Stomach (tissue), 9 donors: ENCODE data around the gene NSFL1C. TPM values are rescaled to one million over a fixed set of nuclear protein-coding genes. Genes with fewer than 3 reads are reported as not detected.

Experiments used
- DNase-seq, 2 donors: peaks; one replicate each; pipeline versions ENCODE4 v3.0.0 to v3.0.0-alpha.2; 2013 to 2019
- H3K27ac ChIP-seq, 5 donors: fragments of 200-600 bp in 4 of 5; sonication (generic) in 4 of 5; one replicate each; pipeline ENCODE4 v1.5.1; 2013 to 2019; ENCODE audit warnings: mild to moderate bottlenecking in 1 of 5, moderate library complexity in 1 of 5
- H3K27me3 ChIP-seq, 3 donors: fragments of 200-600 bp; sonication (generic); one replicate each; pipeline ENCODE4 v1.5.1; 2017 to 2019; ENCODE audit warnings: mixed run types in 1 of 3
- H3K36me3 ChIP-seq, 4 donors: fragments of 200-600 bp; sonication (generic); 1 replicate in 3 of 4; 2 replicates in 1 of 4; pipeline ENCODE4 v1.5.1; 2016 to 2019
- H3K4me1 ChIP-seq, 4 donors: fragments of 200-600 bp; sonication (generic); one replicate each; pipeline ENCODE4 v1.5.1; 2016 to 2019
- H3K4me3 ChIP-seq, 4 donors: fragments of 200-600 bp; sonication (generic) in 3 of 4; one replicate each; pipeline ENCODE4 v1.5.1; 2016 to 2019; ENCODE audit warnings: mild to moderate bottlenecking in 1 of 4
- H3K9me3 ChIP-seq, 4 donors: fragments of 200-600 bp; sonication (generic); one replicate each; pipeline ENCODE4 v1.5.1; 2016 to 2019
- EP300 ChIP-seq: sonication (generic); formaldehyde crosslinking; IDR thresholded peaks from one replicate; pipeline ENCODE4 v1.6.1; 2017; ENCODE audit warnings: antibody characterized with exemption
- POLR2A ChIP-seq, 4 donors: fragments of 450-650 bp; IDR thresholded peaks; one replicate each; pipeline ENCODE4 v1.6.1; 2016; ENCODE audit warnings: antibody characterized with exemption in 4 of 4, control low read depth in 2 of 4, mild to moderate bottlenecking in 1 of 4, moderate library complexity in 1 of 4
- POLR2AphosphoS5 ChIP-seq, 3 donors: sonication (generic); formaldehyde crosslinking; IDR thresholded peaks; one replicate each; pipeline ENCODE4 v1.6.1; 2016; ENCODE audit warnings: antibody characterized with exemption in 3 of 3
- WGBS, 5 donors: extraction: QIAGEN DNeasy Blood & Tissue Kit in 3 of 5; methylation state at CpG; one replicate each; pipeline versions ENCODE4 v1.1.5 to v1.1.7; 2013 to 2018; 5-methylcytosine and 5-hydroxymethylcytosine counted together
- intact Hi-C: fragments of 100-400 bp; cut with DNase I; formaldehyde crosslinking; loops from one replicate; pipeline ENCODE4 v1.15.1; 2023; ENCODE audit warnings: low total_unique reads
- polyA plus RNA-seq, 3 donors: library from polyadenylated mRNA; stranded (reverse); fragments of 200-250 nt; gene quantifications; one replicate each; pipeline ENCODE4 v1.2.3, GENCODE V29; 2013
- total RNA-seq, 5 donors: library from RNA; depleted of rRNA; stranded (reverse); fragments of >200 nt; gene quantifications; one replicate each; pipeline versions ENCODE4 v1.1.0 to v1.2.3, GENCODE V29; 2014 to 2016
- TF ChIP-seq, protein P1 (sequence below), 7 experiments: fragments of 450-650 bp in 4 of 7; fragments of 200-600 bp in 3 of 7; sonication (generic) in 3 of 7; IDR thresholded peaks; one replicate each; pipeline ENCODE4 v1.5.1; 2016 to 2019; ENCODE audit warnings: antibody characterized with exemption in 7 of 7, control low read depth in 2 of 7, mild to moderate bottlenecking in 1 of 7
- donor health status: healthy with polysubstance abuse.
- donor health status: Bipolar disorder and iron deficiency.
- donor health status: healthy.

The NSFL1C gene
- total and polyA plus RNA-seq, 8 donors = 13.4 to 83.4 (median 42.1) TPM

DNA sequence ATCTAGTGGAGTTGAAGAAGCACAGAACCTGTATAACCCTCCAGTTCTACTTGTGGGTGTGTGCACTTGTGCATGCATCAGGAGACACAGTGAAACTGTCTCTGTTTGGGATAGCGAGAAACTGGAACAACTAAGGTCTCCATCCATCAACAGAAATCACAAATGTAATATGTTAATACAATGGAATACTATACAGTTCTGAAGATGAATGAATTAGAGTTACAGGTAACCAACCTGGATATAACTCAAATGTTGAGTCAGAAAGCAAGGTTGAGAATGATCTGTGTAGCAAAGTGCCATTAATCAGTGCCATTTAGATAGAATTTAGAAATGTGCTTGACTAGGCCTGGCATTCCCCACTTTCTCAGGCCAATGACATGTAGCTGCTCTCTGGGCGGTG is 4.6 kb upstream of the NSFL1C start:
- intact Hi-C loops = no loop called here

GRCh38 chr20:1469925-1470571 is 3.4 kb upstream of the NSFL1C start:
- DNase-seq = peak; percentile 88 to 96
- Histone ChIP-seq H3K4me3 (no peak overlapping the region), H3K4me1 (peaks cover 31 to 69% (median 52%) of the 10 kb centered on the region in 4 donors), H3K27ac (peak overlapping the region; percentile 58 to 95 (median 86)), H3K9me3 (no peaks in the 10 kb centered on the region), H3K27me3 (no peaks in the 10 kb centered on the region), H3K36me3 (no peaks in the 10 kb centered on the region)
- intact Hi-C loops = loop anchor here (10.0 kb wide), 1 partner anchor 75 kb away; the partner anchor contains the start of gene FKBP1A
- WGBS, 5 donors = 17 to 34% (median 25%) methylated on average over 7 to 11 of the region's 11 CpGs
- TF ChIP-seq POLR2A (IDR thresholded peaks at IDR 0.05) = no peak
- TF ChIP-seq, protein P1, sequence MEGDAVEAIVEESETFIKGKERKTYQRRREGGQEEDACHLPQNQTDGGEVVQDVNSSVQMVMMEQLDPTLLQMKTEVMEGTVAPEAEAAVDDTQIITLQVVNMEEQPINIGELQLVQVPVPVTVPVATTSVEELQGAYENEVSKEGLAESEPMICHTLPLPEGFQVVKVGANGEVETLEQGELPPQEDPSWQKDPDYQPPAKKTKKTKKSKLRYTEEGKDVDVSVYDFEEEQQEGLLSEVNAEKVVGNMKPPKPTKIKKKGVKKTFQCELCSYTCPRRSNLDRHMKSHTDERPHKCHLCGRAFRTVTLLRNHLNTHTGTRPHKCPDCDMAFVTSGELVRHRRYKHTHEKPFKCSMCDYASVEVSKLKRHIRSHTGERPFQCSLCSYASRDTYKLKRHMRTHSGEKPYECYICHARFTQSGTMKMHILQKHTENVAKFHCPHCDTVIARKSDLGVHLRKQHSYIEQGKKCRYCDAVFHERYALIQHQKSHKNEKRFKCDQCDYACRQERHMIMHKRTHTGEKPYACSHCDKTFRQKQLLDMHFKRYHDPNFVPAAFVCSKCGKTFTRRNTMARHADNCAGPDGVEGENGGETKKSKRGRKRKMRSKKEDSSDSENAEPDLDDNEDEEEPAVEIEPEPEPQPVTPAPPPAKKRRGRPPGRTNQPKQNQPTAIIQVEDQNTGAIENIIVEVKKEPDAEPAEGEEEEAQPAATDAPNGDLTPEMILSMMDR (IDR thresholded peaks at IDR 0.05) = peak in 5 of 7 experiments; percentile 42 to 90 (median 69)
- TF ChIP-seq EP300 = no peak
- TF ChIP-seq POLR2AphosphoS5 (IDR thresholded peaks at IDR 0.05) = peak; percentile 10 to 89 (median 49)

More for the DNA sequence above, 4.6 kb upstream of the NSFL1C start:
- Histone ChIP-seq H3K4me3 (no peak overlapping the region), H3K9me3 (no peaks in the 10 kb centered on the region), H3K27ac (no peak overlapping the region), H3K36me3 (no peaks in the 10 kb centered on the region), H3K27me3 (no peaks in the 10 kb centered on the region), H3K4me1 (peaks cover 20 to 57% (median 40%) of the 10 kb centered on the region in 4 donors)
- TF ChIP-seq POLR2AphosphoS5 (IDR thresholded peaks at IDR 0.05) (no peak), POLR2A (IDR thresholded peaks at IDR 0.05) (no peak), EP300 (no peak)
- TF ChIP-seq, protein P1 (IDR thresholded peaks at IDR 0.05) = no peak
- 93 to 100% (median 95%) methylated on average over 2 of the region's 2 CpGs for WGBS, 5 donors
- no peak for DNase-seq

GRCh38 chr20:1469306-1469905 is 2.8 kb upstream of the NSFL1C start:
- intact Hi-C loops = loop anchor here (10.0 kb wide), 1 partner anchor 75 kb away; the partner anchor contains the start of gene FKBP1A
- peaks cover 35 to 76% (median 58%) of the 10 kb centered on the region in 4 donors for H3K4me1 ChIP-seq
- no peak for DNase-seq
- TF ChIP-seq POLR2AphosphoS5 (IDR thresholded peaks at IDR 0.05) (no peak), POLR2A (IDR thresholded peaks at IDR 0.05) (no peak)
- H3K4me3 ChIP-seq = no peak overlapping the region
- 40 to 63% (median 50%) methylated on average over 9 of the region's 9 CpGs for WGBS, 5 donors
- H3K27me3 ChIP-seq = no peaks in the 10 kb centered on the region
- H3K27ac ChIP-seq = peak overlapping the region; percentile 58 to 95 (median 86)
- H3K36me3 ChIP-seq = peaks cover 0 to 5% (median under 1%) of the 10 kb centered on the region in 4 donors
- H3K9me3 ChIP-seq = no peaks in the 10 kb centered on the region

- Histone ChIP-seq H3K4me3 (peak overlapping the region in 2 of 4 donors; percentile 7 to 100), H3K27me3 (no peaks in the 10 kb centered on the region), H3K9me3 (no peaks in the 10 kb centered on the region), H3K27ac (peak overlapping the region; percentile 23 to 95 (median 91)), H3K36me3 (peaks cover 11 to 17% (median 12%) of the 10 kb centered on the region in 4 donors), H3K4me1 (peaks cover 45 to 84% (median 67%) of the 10 kb centered on the region in 4 donors)
- 63 to 71% (median 67%) methylated on average over 7 of the region's 7 CpGs for WGBS, 5 donors
- intact Hi-C loops = loop anchor here (10.0 kb wide), 1 partner anchor 73 kb away; the partner anchor contains the start of gene FKBP1A
- TF ChIP-seq EP300 = no peak
- no peak for TF ChIP-seq POLR2A (IDR thresholded peaks at IDR 0.05)
- TF ChIP-seq POLR2AphosphoS5 (IDR thresholded peaks at IDR 0.05) = no peak
- TF ChIP-seq, protein P1 (IDR thresholded peaks at IDR 0.05) = no peak
- DNase-seq = no peak
Observed at GRCh38 chr20:1468117-1468624, 1.5 kb upstream of the NSFL1C start.
